Caco-2 (cell line): ENCODE results near the gene BAHD1. TPM values are rescaled to one million over a fixed set of nuclear protein-coding genes. Genes with fewer than 3 reads are reported as not detected.

ENCODE experiments used
- BruUV-seq: library from RNA; stranded (reverse); fragments of 400-500 nt; replicated peaks from 2 replicates; lab custom pipeline; 2021; lab: Mats Ljungman, UMichigan
- CTCF ChIA-PET: fragments of 300-600 bp; sonication (Branson Sonifier 250); formaldehyde crosslinking; loops from one replicate; lab custom pipeline; 2022; ENCODE audit warnings: antibody characterized with exemption; lab: Charles Lee
- POLR2A ChIA-PET: fragments of 300-600 bp; sonication (Branson Sonifier 250); formaldehyde crosslinking; loops from one replicate; lab custom pipeline; 2022; ENCODE audit warnings: antibody characterized with exemption; lab: Charles Lee
- DNase-seq, 2 experiments: peaks; one replicate each; pipeline versions ENCODE4 v3.0.0 to v3.0.0-alpha.2; 2020 to 2022
- H3K27me3 ChIP-seq: replicated peaks from 2 replicates; pipeline ENCODE4 v1.6.0; 2011; ENCODE audit warnings: low read length; ENCODE audit not compliant: control insufficient read depth, insufficient read depth
- H3K36me3 ChIP-seq: 2 replicates; pipeline ENCODE4 v1.5.1; 2011; ENCODE audit warnings: low read length; ENCODE audit not compliant: control insufficient read depth, insufficient read depth
- H3K4me1 ChIP-seq: fragments of 250-450 bp; sonication (Bioruptor Pico); 2 replicates; pipeline ENCODE4 v1.5.1; 2020; ENCODE audit warnings: mild to moderate bottlenecking
- H3K4me3 ChIP-seq: 2 replicates; pipeline ENCODE4 v1.5.1; 2011; ENCODE audit warnings: low read depth, mild to moderate bottlenecking, control low read depth, low read length
- H3K9me3 ChIP-seq: fragments of 250-450 bp; sonication (Bioruptor Pico); 2 replicates; pipeline ENCODE4 v1.5.1; 2020; ENCODE audit warnings: mild to moderate bottlenecking, moderate library complexity
- H3K27ac Mint-ChIP-seq: one replicate; pipeline ENCODE4 v1.8.0; 2022; ENCODE audit warnings: mixed read lengths; ENCODE audit not compliant: unreplicated experiment
- H3K27me3 Mint-ChIP-seq: one replicate; pipeline ENCODE4 v1.8.0; 2022; ENCODE audit warnings: mixed read lengths; ENCODE audit not compliant: insufficient read depth, unreplicated experiment
- H3K36me3 Mint-ChIP-seq: one replicate; pipeline ENCODE4 v1.8.0; 2022; ENCODE audit warnings: mild to moderate bottlenecking, mixed read lengths; ENCODE audit not compliant: insufficient read depth, unreplicated experiment
- H3K4me1 Mint-ChIP-seq: one replicate; pipeline ENCODE4 v1.8.0; 2022; ENCODE audit warnings: low read depth, mixed read lengths; ENCODE audit not compliant: unreplicated experiment
- H3K4me3 Mint-ChIP-seq: one replicate; pipeline ENCODE4 v1.8.0; 2022; ENCODE audit warnings: mild to moderate bottlenecking, moderate library complexity, mixed read lengths; ENCODE audit not compliant: unreplicated experiment
- H3K9me3 Mint-ChIP-seq: one replicate; pipeline ENCODE4 v1.8.0; 2022; ENCODE audit warnings: mixed read lengths; ENCODE audit not compliant: unreplicated experiment
- CTCF ChIP-seq, 2 experiments: fragments of 200-600 bp in 1 of 2; IDR thresholded peaks; 1 replicate in 1 of 2; 2 replicates in 1 of 2; pipeline versions ENCODE4 v1.5.1 to v1.8.0; 2011 to 2022; ENCODE audit warnings: antibody characterized with exemption in 1 of 2, control low read depth in 1 of 2, inconsistent platforms in 1 of 2, low read depth in 1 of 2, low read length in 1 of 2, mild to moderate bottlenecking in 1 of 2, moderate library complexity in 1 of 2; ENCODE audit not compliant: insufficient read depth in 1 of 2, severe bottlenecking in 1 of 2, unreplicated experiment in 1 of 2
- intact Hi-C: fragments of 100-400 bp; cut with micrococcal nuclease; formaldehyde crosslinking; loops from one replicate; pipeline ENCODE4 v1.10.0; 2022; ENCODE audit not compliant: unreplicated experiment
- total RNA-seq: library from RNA; stranded (reverse); gene quantifications from 2 replicates; pipeline ENCODE4 v1.2.3, GENCODE V29; 2022

The BAHD1 gene
- total RNA-seq, 1 experiment from 2014 or later = 28.1 TPM

- intact Hi-C loops = no loop called here
- H3K4me3 Mint-ChIP-seq = peak overlapping the region; percentile 80
- peaks cover 13% of the 10 kb centered on the region for H3K36me3 Mint-ChIP-seq
- TSS peak; percentile 65 for BruUV-seq
- Histone ChIP-seq H3K36me3 (no peaks in the 10 kb centered on the region), H3K4me1 (peaks cover 10% of the 10 kb centered on the region), H3K4me3 (peak overlapping the region; percentile 74), H3K27me3 (no peaks in the 10 kb centered on the region), H3K9me3 (no peaks in the 10 kb centered on the region)
- ChIA-PET CTCF (no interaction called here), POLR2A (no interaction called here)
- H3K4me1 Mint-ChIP-seq = peaks cover 8% of the 10 kb centered on the region
- no peak for TF ChIP-seq CTCF (IDR thresholded peaks at IDR 0.05; ENCODE audit: insufficient read depth in 1 of 2, low read depth in 1 of 2, low read length in 1 of 2, severe bottlenecking in 1 of 2, unreplicated experiment in 1 of 2)
- no peaks in the 10 kb centered on the region for H3K9me3 Mint-ChIP-seq
- no peak for DNase-seq
- no peak overlapping the region for H3K27ac Mint-ChIP-seq
- H3K27me3 Mint-ChIP-seq = no peaks in the 10 kb centered on the region
Measured at GRCh38 chr15:40472171-40472727, 31.5 kb downstream of the BAHD1 start.

GRCh38 chr15:40474581-40474980 is 33.8 kb downstream of the BAHD1 start:
- CTCF ChIA-PET = no interaction called here
- Histone ChIP-seq H3K36me3 (no peaks in the 10 kb centered on the region), H3K4me3 (no peak overlapping the region), H3K9me3 (no peaks in the 10 kb centered on the region), H3K27me3 (no peaks in the 10 kb centered on the region), H3K4me1 (peaks cover 10% of the 10 kb centered on the region)
- DNase-seq = no peak
- Mint-ChIP-seq H3K9me3 (no peaks in the 10 kb centered on the region), H3K4me1 (peaks cover 4% of the 10 kb centered on the region), H3K4me3 (no peak overlapping the region), H3K27ac (no peak overlapping the region), H3K27me3 (no peaks in the 10 kb centered on the region), H3K36me3 (peaks cover 7% of the 10 kb centered on the region)
- POLR2A ChIA-PET = no interaction called here
- intact Hi-C loops = no loop called here
- BruUV-seq = no TSS peak
- no peak for TF ChIP-seq CTCF (IDR thresholded peaks at IDR 0.05; ENCODE audit: insufficient read depth in 1 of 2, low read depth in 1 of 2, low read length in 1 of 2, severe bottlenecking in 1 of 2, unreplicated experiment in 1 of 2)

- no peaks in the 10 kb centered on the region for H3K4me1 Mint-ChIP-seq
- H3K27me3 Mint-ChIP-seq = peaks cover 4% of the 10 kb centered on the region
- H3K36me3 Mint-ChIP-seq = no peaks in the 10 kb centered on the region
- ChIA-PET CTCF (no interaction called here), POLR2A (no interaction called here)
- H3K36me3 ChIP-seq = no peaks in the 10 kb centered on the region
- H3K4me1 ChIP-seq = no peaks in the 10 kb centered on the region
- no peak overlapping the region for H3K27ac Mint-ChIP-seq
- BruUV-seq = no TSS peak
- TF ChIP-seq CTCF (IDR thresholded peaks at IDR 0.05; ENCODE audit: insufficient read depth in 1 of 2, low read depth in 1 of 2, low read length in 1 of 2, severe bottlenecking in 1 of 2, unreplicated experiment in 1 of 2) = no peak
- H3K9me3 ChIP-seq = no peaks in the 10 kb centered on the region
- H3K4me3 Mint-ChIP-seq = no peak overlapping the region
- no peaks in the 10 kb centered on the region for H3K27me3 ChIP-seq
- intact Hi-C loops = no loop called here
- no peaks in the 10 kb centered on the region for H3K9me3 Mint-ChIP-seq
- no peak overlapping the region for H3K4me3 ChIP-seq
- no peak for DNase-seq
Measured at GRCh38 chr15:40477642-40478327, 37.0 kb downstream of the BAHD1 start.
